IMR-90 (cell line): ENCODE data around the gene OR2T33. TPM values are rescaled to one million over a fixed set of nuclear protein-coding genes. Genes with fewer than 3 reads are reported as not detected.

Source experiments
- ATAC-seq: fragments of 200-7000 bp; cut with Tn5 transposase; 2 replicates; pipeline ENCODE4 v1.9.1; 2020; ENCODE audit warnings: low read depth, mild to moderate bottlenecking, moderate library complexity
- Bru-seq: library from RNA; stranded (reverse); fragments of 400-500 nt; gene quantifications from one replicate; lab custom pipeline; 2021; lab: Mats Ljungman, UMichigan
- BruChase-seq, 2 experiments: library from RNA; stranded (reverse); fragments of 400-500 nt; gene quantifications; one replicate each; lab custom pipeline; 2021; lab: Mats Ljungman, UMichigan
- BruUV-seq: library from RNA; stranded (reverse); fragments of 400-500 nt; replicated peaks from 2 replicates; lab custom pipeline; 2021; lab: Mats Ljungman, UMichigan
- CTCF ChIA-PET: fragments of 300-600 bp; formaldehyde crosslinking; extraction: SDS; loops from one replicate; lab custom pipeline; 2021; ENCODE audit warnings: antibody characterized with exemption; lab: Yijun Ruan, JAX
- POLR2A ChIA-PET: fragments of 300-600 bp; sonication (Branson Sonifier 250); formaldehyde crosslinking; loops from one replicate; lab custom pipeline; 2022; ENCODE audit warnings: antibody characterized with exemption; ENCODE audit not compliant: unreplicated experiment; lab: Charles Lee
- DNase-seq: peaks from one replicate; pipeline ENCODE4 v3.0.0; 2013
- H2AFZ ChIP-seq: replicated peaks from 2 replicates; pipeline ENCODE3; 2013; ENCODE audit warnings: low read length, mild to moderate bottlenecking; ENCODE audit not compliant: poor library complexity
- H2AK5ac ChIP-seq: 2 replicates; pipeline ENCODE4 v1.6.1; 2013; ENCODE audit warnings: low read depth, low read length, inconsistent platforms
- H2AK9ac ChIP-seq: replicated peaks from 2 replicates; pipeline ENCODE3; 2013; ENCODE audit warnings: mild to moderate bottlenecking, low read depth, low read length, moderate library complexity; ENCODE audit not compliant: poor library complexity
- H2BK120ac ChIP-seq: 2 replicates; pipeline ENCODE4 v1.6.1; 2013; ENCODE audit warnings: low read depth, low read length, inconsistent platforms
- H2BK15ac ChIP-seq: 3 replicates; pipeline ENCODE4 v1.6.1; 2013; ENCODE audit warnings: low read depth, low read length, inconsistent platforms
- H2BK20ac ChIP-seq: 2 replicates; pipeline ENCODE4 v1.6.1; 2013; ENCODE audit warnings: low read depth, mild to moderate bottlenecking, inconsistent platforms, low read length, moderate library complexity
- H2BK5ac ChIP-seq: 2 replicates; pipeline ENCODE4 v1.6.1; 2013; ENCODE audit warnings: mild to moderate bottlenecking, low read depth, low read length, inconsistent platforms; ENCODE audit not compliant: poor library complexity, severe bottlenecking
- H3K14ac ChIP-seq: replicated peaks from 2 replicates; pipeline ENCODE4 v1.6.1; 2013; ENCODE audit warnings: low read depth, low read length, inconsistent platforms
- H3K18ac ChIP-seq: 2 replicates; pipeline ENCODE4 v1.6.1; 2013; ENCODE audit warnings: low read depth, low read length, control low read depth
- H3K23ac ChIP-seq: 2 replicates; pipeline ENCODE4 v1.6.1; 2013; ENCODE audit warnings: low read depth, low read length, inconsistent platforms
- H3K27ac ChIP-seq: 2 replicates; pipeline ENCODE4 v1.5.1; 2013; ENCODE audit warnings: mild to moderate bottlenecking, control low read depth, low read length; ENCODE audit not compliant: insufficient read depth
- H3K27me3 ChIP-seq: 2 replicates; pipeline ENCODE4 v1.6.1; 2013; ENCODE audit warnings: low read length; ENCODE audit not compliant: control insufficient read depth, insufficient read depth
- H3K36me3 ChIP-seq: 2 replicates; pipeline ENCODE4 v1.6.1; 2013; ENCODE audit warnings: low read length, mixed read lengths; ENCODE audit not compliant: control insufficient read depth, insufficient read depth
- H3K4ac ChIP-seq: 2 replicates; pipeline ENCODE4 v1.6.1; 2013; ENCODE audit warnings: low read depth, low read length, inconsistent platforms
- H3K4me1 ChIP-seq: 2 replicates; pipeline ENCODE4 v1.6.1; 2013; ENCODE audit warnings: low read length, mixed read lengths; ENCODE audit not compliant: control insufficient read depth, insufficient read depth
- H3K4me2 ChIP-seq: 2 replicates; pipeline ENCODE4 v1.6.1; 2013; ENCODE audit warnings: low read depth, mild to moderate bottlenecking, control low read depth, low read length, moderate library complexity
- H3K4me3 ChIP-seq: 2 replicates; pipeline ENCODE4 v1.5.1; 2013; ENCODE audit warnings: low read depth, mild to moderate bottlenecking, control low read depth, low read length, moderate library complexity; ENCODE audit not compliant: insufficient read depth
- H3K56ac ChIP-seq: 2 replicates; pipeline ENCODE4 v1.6.1; 2013; ENCODE audit warnings: low read length, inconsistent platforms; ENCODE audit not compliant: insufficient read depth; ENCODE audit errors: extremely low read depth
- H3K79me1 ChIP-seq, 2 experiments: 2 replicates each; pipeline ENCODE4 v1.6.1; 2013; ENCODE audit warnings: low read length in 2 of 2, inconsistent platforms in 1 of 2, low read depth in 1 of 2
- H3K9ac ChIP-seq: 2 replicates; pipeline ENCODE4 v1.6.1; 2013; ENCODE audit warnings: low read depth, low read length, control low read depth
- H3K9me1 ChIP-seq: 2 replicates; pipeline ENCODE4 v1.6.1; 2013; ENCODE audit warnings: low read length, inconsistent platforms; ENCODE audit not compliant: insufficient read depth
- H3K9me3 ChIP-seq: 2 replicates; pipeline ENCODE4 v1.6.1; 2013; ENCODE audit warnings: low read length; ENCODE audit not compliant: control insufficient read depth, insufficient read depth
- H4K20me1 ChIP-seq: 2 replicates; pipeline ENCODE4 v1.6.1; 2013; ENCODE audit warnings: low read length, inconsistent platforms; ENCODE audit not compliant: insufficient read depth
- H4K5ac ChIP-seq: 2 replicates; pipeline ENCODE4 v1.6.1; 2013; ENCODE audit warnings: mild to moderate bottlenecking, low read depth, low read length, control low read depth
- H4K8ac ChIP-seq, 2 experiments: 2 replicates each; pipeline ENCODE4 v1.6.1; 2013; ENCODE audit warnings: low read depth in 2 of 2, low read length in 2 of 2, control low read depth in 1 of 2, inconsistent platforms in 1 of 2
- H4K91ac ChIP-seq: 2 replicates; pipeline ENCODE4 v1.6.1; 2013; ENCODE audit warnings: low read depth, low read length, inconsistent platforms; ENCODE audit not compliant: insufficient read depth
- CHD1 ChIP-seq: IDR thresholded peaks from 2 replicates; pipeline ENCODE4 v1.6.1; 2012; ENCODE audit warnings: low read depth, low read length, improper control_type of control experiment
- CTCF ChIP-seq: conservative IDR thresholded peaks from 2 replicates; pipeline ENCODE4 v1.5.1; 2012; ENCODE audit warnings: mild to moderate bottlenecking, low read depth, low read length, improper control_type of control experiment
- ELK1 ChIP-seq: fragments of 150-350 bp; IDR thresholded peaks from 2 replicates; pipeline ENCODE4 v1.6.1; 2016; ENCODE audit warnings: low read depth, mild to moderate bottlenecking, low read length, moderate library complexity, borderline replicate concordance
- MAFK ChIP-seq: IDR thresholded peaks from 2 replicates; pipeline ENCODE4 v1.6.1; 2012; ENCODE audit warnings: low read depth, low read length, improper control_type of control experiment
- MXI1 ChIP-seq: IDR thresholded peaks from 2 replicates; pipeline ENCODE4 v1.6.1; 2012; ENCODE audit warnings: low read depth, mild to moderate bottlenecking, low read length, moderate library complexity, borderline replicate concordance
- NFE2L2 ChIP-seq: fragments of 150-350 bp; IDR thresholded peaks from 2 replicates; pipeline ENCODE4 v1.6.1; 2016; ENCODE audit warnings: low read depth, mild to moderate bottlenecking, low read length
- POLR2A ChIP-seq: IDR thresholded peaks from 2 replicates; pipeline ENCODE4 v1.6.1; 2012; ENCODE audit warnings: mild to moderate bottlenecking, low read depth, low read length
- RCOR1 ChIP-seq: IDR thresholded peaks from 2 replicates; pipeline ENCODE4 v1.6.1; 2012; ENCODE audit warnings: mild to moderate bottlenecking, low read length, improper control_type of control experiment; ENCODE audit not compliant: insufficient replicate concordance
- WGBS, 2 experiments: methylation state at CpG; one replicate each; pipeline versions ENCODE4 v1.1.5 to v1.1.7; 2013; ENCODE audit warnings: missing lambda C conversion rate in 2 of 2; ENCODE audit not compliant: insufficient read length in 1 of 2; ENCODE audit errors: extremely low coverage in 2 of 2; 5-methylcytosine and 5-hydroxymethylcytosine counted together
- dilution Hi-C: fragments of 300-500 bp; cut with HindIII; formaldehyde crosslinking; loops from one replicate; pipeline ENCODE4 v1.14.3; 2018; ENCODE audit warnings: low sequenced_read_pairs; ENCODE audit not compliant: unreplicated experiment
- in situ Hi-C: fragments of 300-500 bp; cut with MboI; formaldehyde crosslinking; loops from 3 replicates; pipeline ENCODE4 v1.14.3; 2019; ENCODE audit warnings: low sequenced_read_pairs, inconsistent platforms, mixed read lengths
- intact Hi-C: fragments of 100-400 bp; cut with micrococcal nuclease; formaldehyde crosslinking; loops from 2 replicates; pipeline ENCODE4 v1.10.0; 2022
- long read RNA-seq: library from polyadenylated mRNA; unstranded; transcript quantifications from one replicate; pipeline ENCODE4 v2.0.0, GENCODE V29; 2021; ENCODE audit not compliant: unreplicated experiment
- polyA plus RNA-seq, 3 experiments: library from polyadenylated mRNA; depleted of rRNA; stranded (reverse); fragments of >200 nt; gene quantifications; 2 replicates each; pipeline ENCODE4 v1.2.3, GENCODE V29; 2012; ENCODE audit warnings: low replicate concordance in 1 of 3
- total RNA-seq: library from RNA; depleted of rRNA; stranded (reverse); fragments of >200 nt; gene quantifications from 2 replicates; pipeline ENCODE4 v1.2.3, GENCODE V29; 2012; rRNA removed

The OR2T33 gene
- not detected in 2 replicates for total RNA-seq
- polyA plus RNA-seq (2012; rRNA removed): not detected in 2 replicates
- not detected in 2 replicates for polyA plus RNA-seq (2012; cell fraction: cytosol; rRNA removed)
- polyA plus RNA-seq (2012; cell fraction: nucleus; rRNA removed; ENCODE audit: low replicate concordance): not detected in 2 replicates
- Bru-seq, nascent RNA: not detected
- BruChase-seq, experiment 1, labeled RNA remaining after a 6-hour chase: not detected
- not detected for BruChase-seq, experiment 2, labeled RNA remaining after a 2-hour chase
- long read RNA-seq: 0 reads

- no peaks in the 10 kb centered on the region for H3K79me1 ChIP-seq
- H3K56ac ChIP-seq: no peak within 1 kb of the TSS
- in situ Hi-C loops: no loop called here
- H4K20me1 ChIP-seq: no peaks in the 10 kb centered on the region
- no peak within 1 kb of the TSS for H2BK20ac ChIP-seq
- no peak within 1 kb of the TSS for H3K18ac ChIP-seq
- no peaks in the 10 kb centered on the region for H3K9me1 ChIP-seq
- H2BK120ac ChIP-seq: no peak within 1 kb of the TSS
- POLR2A ChIA-PET: no interaction called here
- TF ChIP-seq CTCF: no peak
- TF ChIP-seq RCOR1: no peak
- no peak for TF ChIP-seq ELK1
- TF ChIP-seq CHD1: no peak
- TF ChIP-seq MAFK: no peak
- no peak for TF ChIP-seq MXI1
- TF ChIP-seq POLR2A: no peak
- no peak for TF ChIP-seq NFE2L2
- no peaks in the 10 kb centered on the region for H3K27me3 ChIP-seq
- H3K9me3 ChIP-seq: peaks cover 5% of the 10 kb centered on the region
- no peak within 1 kb of the TSS for H3K4ac ChIP-seq
- BruUV-seq: no TSS peak
- no CpG with 5 or more reads among the region's 1 CpG for WGBS, 2 experiments
- H4K91ac ChIP-seq: no peak within 1 kb of the TSS
- H3K9ac ChIP-seq: no peak within 1 kb of the TSS
- intact Hi-C loops: no loop called here
- dilution Hi-C loops: no loop called here
- H2BK5ac ChIP-seq: no peak within 1 kb of the TSS
- H3K4me3 ChIP-seq: no peak within 1 kb of the TSS
- no peak within 1 kb of the TSS for H3K14ac ChIP-seq
- H2AFZ ChIP-seq: no peak within 1 kb of the TSS
- no peak within 1 kb of the TSS for H3K27ac ChIP-seq
- no peak within 1 kb of the TSS for H3K23ac ChIP-seq
- H2BK15ac ChIP-seq: no peak within 1 kb of the TSS
- ATAC-seq: no peak
- H2AK5ac ChIP-seq: no peak within 1 kb of the TSS
- no peak within 1 kb of the TSS for H2AK9ac ChIP-seq
- H4K5ac ChIP-seq: no peak within 1 kb of the TSS
- H4K8ac ChIP-seq: no peak within 1 kb of the TSS
- no peak for DNase-seq
- CTCF ChIA-PET: no interaction called here
- no peak within 1 kb of the TSS for H3K4me2 ChIP-seq
- H3K4me1 ChIP-seq: no peaks in the 10 kb centered on the region
- no peaks in the 10 kb centered on the region for H3K36me3 ChIP-seq
These were observed at the start of gene OR2T33 for GRCh38 chr1:248277876-248278275. Gene OR2T33 (minus strand): TSS chr1:248277976. CDS start chr1:248273814, 4,162 bp downstream.
